ENCODE measurements around the gene ATPAF1. TPM values are rescaled to one million over a fixed set of nuclear protein-coding genes. Genes with fewer than 3 reads are reported as not detected.

ATPAF1 gene
- total and polyA plus RNA-seq, 2 experiments from 2014 or later, result 46.3 to 66.3 TPM

GRCh38 chr1:46677339-46677738 lies 9.2 kb upstream of the ATPAF1 start:
- Histone ChIP-seq H3K4me3 (no peak overlapping the region), H4K20me1 (ENCODE audit: insufficient read depth) (no peaks in the 10 kb centered on the region), H2AFZ (no peak overlapping the region), H3K9ac (no peak overlapping the region), H3K36me3 (ENCODE audit: low read depth) (peaks cover 38% of the 10 kb centered on the region), H3K27ac (no peak overlapping the region), H3K27me3 (replicated peaks; ENCODE audit: insufficient read depth) (no peaks in the 10 kb centered on the region), H3F3A (ENCODE audit: insufficient read depth) (peaks cover 4% of the 10 kb centered on the region; the same call in 1 of the 2 replicates), H3K4me1 (ENCODE audit: insufficient read depth) (no peaks in the 10 kb centered on the region), H3K79me2 (ENCODE audit: insufficient read depth) (no peaks in the 10 kb centered on the region), H3K9me3 (ENCODE audit: low read depth) (no peaks in the 10 kb centered on the region), H3K4me2 (ENCODE audit: unreplicated experiment) (no peak overlapping the region), H3K9me2 (ENCODE audit: insufficient read depth) (no peaks in the 10 kb centered on the region)
- 97 to 100% methylated on average over 1 of the region's 1 CpG for WGBS, 2 experiments (ENCODE audit: low coverage in 1 of 2, low lambda C conversion rate in 2 of 2, missing lambda C conversion rate in 2 of 2)
- in situ Hi-C loops (cut with MboI), result no loop called here
- no peak for DNase-seq
- no peak for TF ChIP-seq EZH2 (IDR thresholded peaks at IDR 0.05; ENCODE audit: insufficient read depth, poor library complexity, severe bottlenecking)

GRCh38 chr1:46676531-46676930 lies 8.4 kb upstream of the ATPAF1 start:
- Histone ChIP-seq H3K9ac (no peak overlapping the region), H3K9me3 (ENCODE audit: low read depth) (no peaks in the 10 kb centered on the region), H3K36me3 (ENCODE audit: low read depth) (peaks cover 30% of the 10 kb centered on the region), H3K79me2 (ENCODE audit: insufficient read depth) (no peaks in the 10 kb centered on the region), H3K4me2 (ENCODE audit: unreplicated experiment) (no peak overlapping the region), H3K4me3 (no peak overlapping the region), H3K9me2 (ENCODE audit: insufficient read depth) (no peaks in the 10 kb centered on the region), H3K4me1 (ENCODE audit: insufficient read depth) (no peaks in the 10 kb centered on the region), H2AFZ (no peak overlapping the region), H4K20me1 (ENCODE audit: insufficient read depth) (no peaks in the 10 kb centered on the region), H3K27ac (no peak overlapping the region), H3F3A (ENCODE audit: insufficient read depth) (peaks cover 4% of the 10 kb centered on the region; the same call in 1 of the 2 replicates), H3K27me3 (replicated peaks; ENCODE audit: insufficient read depth) (no peaks in the 10 kb centered on the region)
- in situ Hi-C loops (cut with MboI), result no loop called here
- TF ChIP-seq EZH2phosphoT487 (IDR thresholded peaks at IDR 0.05; ENCODE audit: insufficient read depth, low read depth) (no peak), EZH2 (IDR thresholded peaks at IDR 0.05; ENCODE audit: insufficient read depth, poor library complexity, severe bottlenecking) (no peak)
- DNase-seq, result no peak
- 90 to 95% methylated on average over 1 of the region's 1 CpG for WGBS, 2 experiments (ENCODE audit: low coverage in 1 of 2, low lambda C conversion rate in 2 of 2, missing lambda C conversion rate in 2 of 2)

GRCh38 chr1:46675549-46676314 lies 7.6 kb upstream of the ATPAF1 start:
- Histone ChIP-seq H4K20me1 (ENCODE audit: insufficient read depth) (no peaks in the 10 kb centered on the region), H3K9ac (no peak overlapping the region), H3F3A (ENCODE audit: insufficient read depth) (peaks cover 4% of the 10 kb centered on the region; the same call in 1 of the 2 replicates), H3K4me1 (ENCODE audit: insufficient read depth) (no peaks in the 10 kb centered on the region), H3K9me3 (ENCODE audit: low read depth) (no peaks in the 10 kb centered on the region), H3K9me2 (ENCODE audit: insufficient read depth) (no peaks in the 10 kb centered on the region), H3K27me3 (replicated peaks; ENCODE audit: insufficient read depth) (no peaks in the 10 kb centered on the region), H3K79me2 (ENCODE audit: insufficient read depth) (no peaks in the 10 kb centered on the region), H3K4me2 (ENCODE audit: unreplicated experiment) (no peak overlapping the region), H3K27ac (no peak overlapping the region), H3K36me3 (ENCODE audit: low read depth) (peaks cover 29% of the 10 kb centered on the region), H2AFZ (no peak overlapping the region), H3K4me3 (no peak overlapping the region)
- in situ Hi-C loops (cut with MboI), result no loop called here
- no peak for DNase-seq
- TF ChIP-seq EZH2 (IDR thresholded peaks at IDR 0.05; ENCODE audit: insufficient read depth, poor library complexity, severe bottlenecking) (no peak), EZH2phosphoT487 (IDR thresholded peaks at IDR 0.05; ENCODE audit: insufficient read depth, low read depth) (no peak)
- 59 to 67% methylated on average over 1 of the region's 1 CpG for WGBS, 2 experiments (ENCODE audit: low coverage in 1 of 2, low lambda C conversion rate in 2 of 2, missing lambda C conversion rate in 2 of 2)

GRCh38 chr1:46673749-46674182 lies 5.6 kb upstream of the ATPAF1 start:
- 41 to 52% methylated on average over 4 of the region's 4 CpGs for WGBS, 2 experiments (ENCODE audit: low coverage in 1 of 2, low lambda C conversion rate in 2 of 2, missing lambda C conversion rate in 2 of 2)
- Histone ChIP-seq H2AFZ (no peak overlapping the region), H3F3A (ENCODE audit: insufficient read depth) (peaks cover 13% of the 10 kb centered on the region; the same call in 1 of the 2 replicates), H3K79me2 (ENCODE audit: insufficient read depth) (no peaks in the 10 kb centered on the region), H4K20me1 (ENCODE audit: insufficient read depth) (no peaks in the 10 kb centered on the region), H3K4me2 (ENCODE audit: unreplicated experiment) (no peak overlapping the region), H3K36me3 (ENCODE audit: low read depth) (peaks cover 17% of the 10 kb centered on the region), H3K9me3 (ENCODE audit: low read depth) (no peaks in the 10 kb centered on the region), H3K27ac (no peak overlapping the region), H3K9ac (no peak overlapping the region), H3K4me1 (ENCODE audit: insufficient read depth) (no peaks in the 10 kb centered on the region), H3K27me3 (replicated peaks; ENCODE audit: insufficient read depth) (no peaks in the 10 kb centered on the region), H3K4me3 (no peak overlapping the region), H3K9me2 (ENCODE audit: insufficient read depth) (no peaks in the 10 kb centered on the region)
- DNase-seq, result peak; percentile 62
- in situ Hi-C loops (cut with MboI), result no loop called here
- TF ChIP-seq EZH2phosphoT487 (IDR thresholded peaks at IDR 0.05; ENCODE audit: insufficient read depth, low read depth) (no peak), EZH2 (IDR thresholded peaks at IDR 0.05; ENCODE audit: insufficient read depth, poor library complexity, severe bottlenecking) (no peak)

All from GM23248 (cell line).